Stomach (tissue), 4 donors: Measurements from ENCODE around the gene NRG3.

Source experiments
- POLR2AphosphoS5 ChIP-seq, 3 donors: sonication (generic); formaldehyde crosslinking; IDR thresholded peaks; one replicate each; pipeline ENCODE4 v1.6.1; 2016; ENCODE audit warnings: antibody characterized with exemption in 3 of 3
- TF ChIP-seq, protein P1 (sequence below), 7 experiments: fragments of 450-650 bp in 4 of 7; fragments of 200-600 bp in 3 of 7; sonication (generic) in 3 of 7; IDR thresholded peaks; one replicate each; pipeline ENCODE4 v1.5.1; 2016 to 2019; ENCODE audit warnings: antibody characterized with exemption in 7 of 7, control low read depth in 2 of 7, mild to moderate bottlenecking in 1 of 7

DNA sequence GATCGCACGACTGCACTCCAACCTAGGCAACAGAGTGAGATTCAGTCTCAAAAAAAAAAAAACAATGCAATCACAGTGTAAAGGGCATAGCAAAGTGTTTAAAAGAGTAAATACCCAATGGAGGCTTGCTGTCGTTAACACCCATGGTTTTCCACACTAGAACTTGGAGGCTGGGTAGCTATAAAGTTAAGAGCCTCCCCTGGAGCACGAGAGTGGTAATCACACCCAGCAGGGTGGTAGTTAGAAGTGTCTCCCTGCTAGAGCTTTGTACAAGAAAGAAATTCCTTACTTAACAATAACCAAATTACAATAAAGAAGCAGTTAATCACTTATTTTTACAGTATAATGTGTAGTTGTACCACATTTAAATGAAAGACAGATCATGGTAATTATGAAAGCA, 1078.9 kb downstream of the NRG3 start:
- TF ChIP-seq, protein P1, sequence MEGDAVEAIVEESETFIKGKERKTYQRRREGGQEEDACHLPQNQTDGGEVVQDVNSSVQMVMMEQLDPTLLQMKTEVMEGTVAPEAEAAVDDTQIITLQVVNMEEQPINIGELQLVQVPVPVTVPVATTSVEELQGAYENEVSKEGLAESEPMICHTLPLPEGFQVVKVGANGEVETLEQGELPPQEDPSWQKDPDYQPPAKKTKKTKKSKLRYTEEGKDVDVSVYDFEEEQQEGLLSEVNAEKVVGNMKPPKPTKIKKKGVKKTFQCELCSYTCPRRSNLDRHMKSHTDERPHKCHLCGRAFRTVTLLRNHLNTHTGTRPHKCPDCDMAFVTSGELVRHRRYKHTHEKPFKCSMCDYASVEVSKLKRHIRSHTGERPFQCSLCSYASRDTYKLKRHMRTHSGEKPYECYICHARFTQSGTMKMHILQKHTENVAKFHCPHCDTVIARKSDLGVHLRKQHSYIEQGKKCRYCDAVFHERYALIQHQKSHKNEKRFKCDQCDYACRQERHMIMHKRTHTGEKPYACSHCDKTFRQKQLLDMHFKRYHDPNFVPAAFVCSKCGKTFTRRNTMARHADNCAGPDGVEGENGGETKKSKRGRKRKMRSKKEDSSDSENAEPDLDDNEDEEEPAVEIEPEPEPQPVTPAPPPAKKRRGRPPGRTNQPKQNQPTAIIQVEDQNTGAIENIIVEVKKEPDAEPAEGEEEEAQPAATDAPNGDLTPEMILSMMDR (IDR thresholded peaks at IDR 0.05): no peak
- TF ChIP-seq POLR2AphosphoS5 (IDR thresholded peaks at IDR 0.05): no peak
